Left lung (tissue), 10 donors: ENCODE data around the gene WDFY2. TPM values are rescaled to one million over a fixed set of nuclear protein-coding genes. Genes with fewer than 3 reads are reported as not detected.

ENCODE experiments used
- ATAC-seq: fragments of 200-7000 bp; cut with Tn5 transposase; one replicate; pipeline ENCODE4 v1.9.1; 2020; ENCODE audit warnings: moderate library complexity
- DNase-seq, 4 donors: peaks; one replicate each; pipeline ENCODE4 v3.0.0-alpha.2; 2013 to 2020
- H3K27ac ChIP-seq, 2 donors: fragments of 200-600 bp; sonication (generic) in 1 of 2; one replicate each; pipeline versions ENCODE4 v1.5.0 to v1.8.0; 2020 to 2021
- H3K27me3 ChIP-seq, 2 donors: fragments of 200-600 bp; sonication (generic) in 1 of 2; one replicate each; pipeline versions ENCODE4 v1.5.0 to v1.8.0; 2020 to 2021
- H3K36me3 ChIP-seq, 2 donors: fragments of 200-600 bp; sonication (generic) in 1 of 2; one replicate each; pipeline versions ENCODE4 v1.5.0 to v1.8.0; 2020 to 2021
- H3K4me1 ChIP-seq, 2 donors: fragments of 200-600 bp; one replicate each; pipeline ENCODE4 v1.8.0; 2021
- H3K4me3 ChIP-seq, 2 donors: fragments of 200-600 bp; sonication (generic) in 1 of 2; one replicate each; pipeline versions ENCODE4 v1.5.0 to v1.8.0; 2020 to 2021; ENCODE audit warnings: mild to moderate bottlenecking in 1 of 2
- H3K9me3 ChIP-seq, 2 donors: fragments of 200-600 bp; sonication (generic) in 1 of 2; one replicate each; pipeline versions ENCODE4 v1.5.0 to v1.8.0; 2020 to 2021
- CTCF ChIP-seq, 2 donors: fragments of 200-600 bp; sonication (generic) in 1 of 2; IDR thresholded peaks; one replicate each; pipeline versions ENCODE4 v1.5.0 to v1.8.0; 2021; ENCODE audit warnings: antibody characterized with exemption in 2 of 2
- intact Hi-C, 2 donors: fragments of 100-400 bp; cut with DNase I; formaldehyde crosslinking; loops; one replicate each; pipeline versions ENCODE4 v1.11.2 to v1.14.2; 2022
- polyA plus RNA-seq, 6 donors: library from polyadenylated mRNA; unstranded; fragments of 120-200 nt; gene quantifications; one replicate each; pipeline ENCODE4 v1.2.1, GENCODE V29; 2013; ENCODE audit not compliant: insufficient read length in 6 of 6
- total RNA-seq, 2 donors: library from RNA; stranded (reverse); fragmentation: NEBNext Ultra II Directional; extraction: Animal tissue kit (Norgen Biotek cat#: 25700); gene quantifications; one replicate each; pipeline ENCODE4 v1.2.1, GENCODE V29; 2021
- donor health status: DM: no; HTN: yes; CAD: no.
- donor health status: DM: no; HTN: no; CAD: no.

Gene WDFY2
- total and polyA plus RNA-seq, 8 donors = 9.7 to 33.3 (median 22.1) TPM

DNA sequence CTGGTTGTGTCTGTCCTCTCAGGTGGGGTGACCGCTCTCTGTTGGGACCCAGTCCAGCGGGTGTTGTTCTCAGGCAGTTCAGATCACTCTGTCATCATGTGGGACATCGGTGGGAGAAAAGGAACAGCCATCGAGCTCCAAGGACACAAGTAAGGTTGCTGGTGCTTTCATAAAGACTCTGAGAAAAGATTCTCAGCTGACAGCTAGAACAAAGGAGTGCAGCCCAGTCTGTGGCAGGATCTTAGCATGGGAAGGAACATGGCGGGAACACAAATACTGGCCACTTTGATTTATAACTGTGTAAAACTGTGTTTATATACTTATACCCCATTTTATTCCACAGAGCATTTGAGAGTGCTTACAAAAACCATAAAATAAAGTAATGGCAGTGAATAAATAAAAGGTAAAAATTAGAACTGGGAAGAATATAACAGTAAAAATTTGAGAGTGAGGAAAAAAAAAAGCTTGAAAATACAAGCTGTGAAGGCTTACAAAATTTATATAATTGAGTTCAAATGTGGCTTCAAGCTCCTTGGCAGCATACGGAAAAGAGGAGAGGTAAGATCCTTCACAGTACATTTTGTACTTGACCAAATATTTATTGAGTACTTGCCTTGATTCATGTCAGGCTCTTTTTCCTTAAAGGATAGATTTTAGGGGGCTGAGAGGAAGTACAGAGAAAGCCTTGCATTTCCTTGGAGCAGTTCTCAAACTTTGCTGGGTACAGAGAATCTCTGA is 154.9 kb downstream of the WDFY2 start:
- no peak for DNase-seq

GRCh38 chr13:51740698-51741097 is 156.4 kb downstream of the WDFY2 start:
- Histone ChIP-seq H3K9me3 (no peaks in the 10 kb centered on the region), H3K27ac (peak overlapping the region in 1 of 2 donors; percentile 43), H3K4me1 (peaks cover 0 to 7% of the 10 kb centered on the region in 2 donors), H3K36me3 (peaks cover 0 to 21% of the 10 kb centered on the region in 2 donors), H3K4me3 (no peak overlapping the region), H3K27me3 (no peaks in the 10 kb centered on the region)
- intact Hi-C loops = no loop called here
- TF ChIP-seq CTCF (IDR thresholded peaks at IDR 0.05) = no peak
- DNase-seq (no peak), ATAC-seq (peak; percentile 33)

More for the DNA sequence above, 154.9 kb downstream of the WDFY2 start:
- TF ChIP-seq CTCF (IDR thresholded peaks at IDR 0.05) = no peak
- no peaks in the 10 kb centered on the region for H3K9me3 ChIP-seq
- peaks cover 0 to 22% of the 10 kb centered on the region in 2 donors for H3K36me3 ChIP-seq
- intact Hi-C loops = no loop called here
- H3K27ac ChIP-seq = peak overlapping the region; percentile 20 to 22
- H3K27me3 ChIP-seq = no peaks in the 10 kb centered on the region
- no peak overlapping the region for H3K4me3 ChIP-seq
- H3K4me1 ChIP-seq = peaks cover 0 to 7% of the 10 kb centered on the region in 2 donors
- ATAC-seq = no peak

- TF ChIP-seq CTCF (IDR thresholded peaks at IDR 0.05) = no peak
- no peak overlapping the region for H3K4me3 ChIP-seq
- no peak overlapping the region for H3K27ac ChIP-seq
- peaks cover 0 to under 1% of the 10 kb centered on the region in 2 donors for H3K9me3 ChIP-seq
- no peaks in the 10 kb centered on the region for H3K27me3 ChIP-seq
- peaks cover 0 to 32% of the 10 kb centered on the region in 2 donors for H3K36me3 ChIP-seq
- no peak for DNase-seq
- no peak for ATAC-seq
- intact Hi-C loops = no loop called here
- H3K4me1 ChIP-seq = peaks cover 0 to 7% of the 10 kb centered on the region in 2 donors
Observed at GRCh38 chr13:51742031-51742430, 157.8 kb downstream of the WDFY2 start.

DNA sequence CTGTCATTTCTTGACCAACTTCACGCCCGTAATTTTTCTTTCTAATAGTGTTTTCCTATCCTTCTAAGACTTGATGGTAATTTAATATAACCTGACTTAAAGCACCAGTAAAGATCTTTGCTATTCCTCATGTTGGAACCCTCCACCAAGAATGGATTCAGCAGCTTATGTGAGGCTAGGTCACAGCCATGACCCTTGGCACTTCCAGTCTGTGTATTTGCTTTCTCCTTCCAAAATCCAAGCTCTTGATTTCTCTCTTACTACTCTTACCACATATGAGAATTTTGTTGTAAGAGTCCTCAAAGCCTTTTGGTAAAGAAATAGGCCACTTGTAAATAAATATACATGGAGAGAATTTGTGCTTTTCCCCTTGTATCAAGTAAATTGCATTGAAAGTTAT is 158.3 kb downstream of the WDFY2 start:
- no peak for TF ChIP-seq CTCF (IDR thresholded peaks at IDR 0.05)
- Histone ChIP-seq H3K9me3 (peaks cover 0 to 6% of the 10 kb centered on the region in 2 donors), H3K36me3 (peaks cover 0 to 37% of the 10 kb centered on the region in 2 donors), H3K4me1 (peaks cover 0 to 7% of the 10 kb centered on the region in 2 donors), H3K27ac (no peak overlapping the region), H3K27me3 (no peaks in the 10 kb centered on the region), H3K4me3 (no peak overlapping the region)
- intact Hi-C loops = no loop called here
- ATAC-seq (no peak), DNase-seq (no peak)

- DNase-seq = no peak
- peaks cover 0 to 20% of the 10 kb centered on the region in 2 donors for H3K9me3 ChIP-seq
- H3K27ac ChIP-seq = no peak overlapping the region
- no peaks in the 10 kb centered on the region for H3K27me3 ChIP-seq
- H3K36me3 ChIP-seq = peaks cover 0 to 47% of the 10 kb centered on the region in 2 donors
- no peaks in the 10 kb centered on the region for H3K4me1 ChIP-seq
- no peak overlapping the region for H3K4me3 ChIP-seq
- intact Hi-C loops = no loop called here
- no peak for ATAC-seq
- no peak for TF ChIP-seq CTCF (IDR thresholded peaks at IDR 0.05)
Observed at GRCh38 chr13:51745243-51745642, 161.0 kb downstream of the WDFY2 start.
